ENCODE measurements around the gene RCC1.

Gene RCC1

GRCh38 chr1:28577738-28578536, 72.1 kb downstream of the RCC1 start:
- TF ChIP-seq PPARA (CRISPR knock-in tag; IDR thresholded peaks at IDR 0.05; ENCODE audit: borderline replicate concordance) (no peak), TCF4 (CRISPR knock-in tag; IDR thresholded peaks at IDR 0.05; ENCODE audit: borderline replicate concordance) (no peak), SNAI2 (CRISPR knock-in tag; IDR thresholded peaks at IDR 0.05) (no peak), OSR1 (CRISPR knock-in tag; IDR thresholded peaks at IDR 0.05) (no peak), BACH2 (CRISPR knock-in tag; IDR thresholded peaks at IDR 0.05; ENCODE audit: borderline replicate concordance) (no peak), TOX (CRISPR knock-in tag; IDR thresholded peaks at IDR 0.05; ENCODE audit: borderline replicate concordance) (no peak), ZC3H10 (CRISPR knock-in tag; IDR thresholded peaks at IDR 0.05) (no peak), ZNF70 (CRISPR knock-in tag; IDR thresholded peaks at IDR 0.05) (no peak), POU6F1 (CRISPR knock-in tag; IDR thresholded peaks at IDR 0.05; ENCODE audit: borderline replicate concordance, low read depth) (no peak), ZFP3 (CRISPR knock-in tag; IDR thresholded peaks at IDR 0.05) (no peak), ZNF565 (CRISPR knock-in tag; conservative IDR thresholded peaks at IDR 0.05; ENCODE audit: low read depth) (no peak), RARB (CRISPR knock-in tag; IDR thresholded peaks at IDR 0.05) (no peak), ARNTL (CRISPR knock-in tag; IDR thresholded peaks at IDR 0.05; ENCODE audit: borderline replicate concordance, low read depth) (no peak), ISL1 (CRISPR knock-in tag; IDR thresholded peaks at IDR 0.05) (no peak), ESRRG (CRISPR knock-in tag; IDR thresholded peaks at IDR 0.05) (no peak), CSDC2 (CRISPR knock-in tag; IDR thresholded peaks at IDR 0.05) (no peak), PATZ1 (CRISPR knock-in tag; IDR thresholded peaks at IDR 0.05; ENCODE audit: borderline replicate concordance) (no peak), CREB5 (CRISPR knock-in tag; IDR thresholded peaks at IDR 0.05; ENCODE audit: low read depth) (no peak)
- TF ChIP-seq, protein P1, sequence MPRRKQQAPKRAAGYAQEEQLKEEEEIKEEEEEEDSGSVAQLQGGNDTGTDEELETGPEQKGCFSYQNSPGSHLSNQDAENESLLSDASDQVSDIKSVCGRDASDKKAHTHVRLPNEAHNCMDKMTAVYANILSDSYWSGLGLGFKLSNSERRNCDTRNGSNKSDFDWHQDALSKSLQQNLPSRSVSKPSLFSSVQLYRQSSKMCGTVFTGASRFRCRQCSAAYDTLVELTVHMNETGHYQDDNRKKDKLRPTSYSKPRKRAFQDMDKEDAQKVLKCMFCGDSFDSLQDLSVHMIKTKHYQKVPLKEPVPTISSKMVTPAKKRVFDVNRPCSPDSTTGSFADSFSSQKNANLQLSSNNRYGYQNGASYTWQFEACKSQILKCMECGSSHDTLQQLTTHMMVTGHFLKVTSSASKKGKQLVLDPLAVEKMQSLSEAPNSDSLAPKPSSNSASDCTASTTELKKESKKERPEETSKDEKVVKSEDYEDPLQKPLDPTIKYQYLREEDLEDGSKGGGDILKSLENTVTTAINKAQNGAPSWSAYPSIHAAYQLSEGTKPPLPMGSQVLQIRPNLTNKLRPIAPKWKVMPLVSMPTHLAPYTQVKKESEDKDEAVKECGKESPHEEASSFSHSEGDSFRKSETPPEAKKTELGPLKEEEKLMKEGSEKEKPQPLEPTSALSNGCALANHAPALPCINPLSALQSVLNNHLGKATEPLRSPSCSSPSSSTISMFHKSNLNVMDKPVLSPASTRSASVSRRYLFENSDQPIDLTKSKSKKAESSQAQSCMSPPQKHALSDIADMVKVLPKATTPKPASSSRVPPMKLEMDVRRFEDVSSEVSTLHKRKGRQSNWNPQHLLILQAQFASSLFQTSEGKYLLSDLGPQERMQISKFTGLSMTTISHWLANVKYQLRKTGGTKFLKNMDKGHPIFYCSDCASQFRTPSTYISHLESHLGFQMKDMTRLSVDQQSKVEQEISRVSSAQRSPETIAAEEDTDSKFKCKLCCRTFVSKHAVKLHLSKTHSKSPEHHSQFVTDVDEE (CRISPR knock-in tag; IDR thresholded peaks at IDR 0.05): no peak
- TF ChIP-seq, protein P2, sequence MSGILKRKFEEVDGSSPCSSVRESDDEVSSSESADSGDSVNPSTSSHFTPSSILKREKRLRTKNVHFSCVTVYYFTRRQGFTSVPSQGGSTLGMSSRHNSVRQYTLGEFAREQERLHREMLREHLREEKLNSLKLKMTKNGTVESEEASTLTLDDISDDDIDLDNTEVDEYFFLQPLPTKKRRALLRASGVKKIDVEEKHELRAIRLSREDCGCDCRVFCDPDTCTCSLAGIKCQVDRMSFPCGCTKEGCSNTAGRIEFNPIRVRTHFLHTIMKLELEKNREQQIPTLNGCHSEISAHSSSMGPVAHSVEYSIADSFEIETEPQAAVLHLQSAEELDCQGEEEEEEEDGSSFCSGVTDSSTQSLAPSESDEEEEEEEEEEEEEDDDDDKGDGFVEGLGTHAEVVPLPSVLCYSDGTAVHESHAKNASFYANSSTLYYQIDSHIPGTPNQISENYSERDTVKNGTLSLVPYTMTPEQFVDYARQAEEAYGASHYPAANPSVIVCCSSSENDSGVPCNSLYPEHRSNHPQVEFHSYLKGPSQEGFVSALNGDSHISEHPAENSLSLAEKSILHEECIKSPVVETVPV (CRISPR knock-in tag; IDR thresholded peaks at IDR 0.05): no peak
- no peak for ATAC-seq

DNA sequence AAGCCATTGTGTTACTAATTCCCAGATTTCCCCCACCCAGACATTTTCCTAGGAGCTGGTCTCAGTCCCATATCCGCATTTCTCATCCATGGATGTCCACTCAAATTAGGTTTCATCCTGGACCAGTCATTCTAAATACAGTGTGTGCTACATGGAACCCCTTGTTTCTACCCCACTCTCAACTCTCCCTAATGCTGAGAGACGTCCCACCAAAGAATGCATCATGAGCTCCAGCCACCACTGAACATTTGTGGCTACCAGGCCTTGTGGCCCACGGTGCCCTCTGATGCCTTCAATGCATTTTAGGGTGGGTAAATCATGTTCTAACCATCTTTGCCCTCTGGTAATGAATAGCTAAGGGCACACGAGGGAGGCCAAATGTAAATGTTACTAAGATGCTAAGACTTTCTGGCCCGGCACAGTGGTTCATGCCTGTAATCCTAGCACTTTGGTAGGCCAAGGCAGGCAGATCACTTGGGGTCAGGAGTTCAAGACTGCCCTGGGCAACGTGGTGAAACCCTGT, 72.9 kb downstream of the RCC1 start:
- no peak for ATAC-seq
- no peak for TF ChIP-seq PATZ1 (CRISPR knock-in tag; IDR thresholded peaks at IDR 0.05; ENCODE audit: borderline replicate concordance)
- no peak for TF ChIP-seq POU6F1 (CRISPR knock-in tag; IDR thresholded peaks at IDR 0.05; ENCODE audit: borderline replicate concordance, low read depth)
- no peak for TF ChIP-seq TCF4 (CRISPR knock-in tag; IDR thresholded peaks at IDR 0.05; ENCODE audit: borderline replicate concordance)
- TF ChIP-seq, protein P1 (CRISPR knock-in tag; IDR thresholded peaks at IDR 0.05): no peak
- TF ChIP-seq OSR1 (CRISPR knock-in tag; IDR thresholded peaks at IDR 0.05): no peak
- TF ChIP-seq ZNF8 (CRISPR knock-in tag; IDR thresholded peaks at IDR 0.05): no peak
- no peak for TF ChIP-seq SNAI2 (CRISPR knock-in tag; IDR thresholded peaks at IDR 0.05)
- TF ChIP-seq ZNF70 (CRISPR knock-in tag; IDR thresholded peaks at IDR 0.05): no peak
- no peak for TF ChIP-seq PPARA (CRISPR knock-in tag; IDR thresholded peaks at IDR 0.05; ENCODE audit: borderline replicate concordance)
- no peak for TF ChIP-seq ISL1 (CRISPR knock-in tag; IDR thresholded peaks at IDR 0.05)
- no peak for TF ChIP-seq ARNTL (CRISPR knock-in tag; IDR thresholded peaks at IDR 0.05; ENCODE audit: borderline replicate concordance, low read depth)
- TF ChIP-seq ZNF565 (CRISPR knock-in tag; conservative IDR thresholded peaks at IDR 0.05; ENCODE audit: low read depth): no peak
- no peak for TF ChIP-seq ZFP3 (CRISPR knock-in tag; IDR thresholded peaks at IDR 0.05)
